HG02610 (cell line): ENCODE results near the gene TSPY1.
"Not testable (repeated sequence)": the region's sequence is repeated elsewhere in the genome, so short reads cannot be mapped to it uniquely, and the experiment has no call there.

Experiments used
- ATAC-seq: cut with Tn5 transposase; IDR thresholded peaks from one replicate; pipeline ENCODE4 v1.9.1; 2021; ENCODE audit warnings: mild to moderate bottlenecking, moderate library complexity; ENCODE audit not compliant: unreplicated experiment

TSPY1 gene, protein sequence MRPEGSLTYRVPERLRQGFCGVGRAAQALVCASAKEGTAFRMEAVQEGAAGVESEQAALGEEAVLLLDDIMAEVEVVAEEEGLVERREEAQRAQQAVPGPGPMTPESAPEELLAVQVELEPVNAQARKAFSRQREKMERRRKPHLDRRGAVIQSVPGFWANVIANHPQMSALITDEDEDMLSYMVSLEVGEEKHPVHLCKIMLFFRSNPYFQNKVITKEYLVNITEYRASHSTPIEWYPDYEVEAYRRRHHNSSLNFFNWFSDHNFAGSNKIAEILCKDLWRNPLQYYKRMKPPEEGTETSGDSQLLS

DNA sequence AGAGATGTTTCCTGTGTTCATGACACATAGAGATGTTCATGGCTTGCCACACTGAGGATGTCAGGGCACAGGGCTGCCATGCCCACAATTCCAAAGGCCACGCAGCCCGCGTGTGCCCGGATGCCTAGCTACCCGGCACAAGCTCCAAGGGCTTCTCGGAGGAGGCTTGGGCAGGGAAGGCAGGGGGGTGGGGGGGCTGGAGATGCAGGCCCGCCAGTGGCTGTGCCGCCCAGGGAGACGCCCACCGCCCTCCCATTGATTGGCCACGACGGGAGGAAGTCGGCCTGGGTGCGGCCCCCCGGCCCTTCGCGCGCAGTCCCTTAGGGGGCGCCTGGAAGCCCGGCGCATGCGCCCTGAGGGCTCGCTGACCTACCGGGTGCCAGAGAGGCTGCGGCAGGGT is at the start of gene TSPY1:
TSPY1 (plus strand) TSS at position 301 of the 400 bp plus-strand sequence; CDS start at position 347, 46 bp downstream.
- not testable (repeated sequence) for ATAC-seq

DNA sequence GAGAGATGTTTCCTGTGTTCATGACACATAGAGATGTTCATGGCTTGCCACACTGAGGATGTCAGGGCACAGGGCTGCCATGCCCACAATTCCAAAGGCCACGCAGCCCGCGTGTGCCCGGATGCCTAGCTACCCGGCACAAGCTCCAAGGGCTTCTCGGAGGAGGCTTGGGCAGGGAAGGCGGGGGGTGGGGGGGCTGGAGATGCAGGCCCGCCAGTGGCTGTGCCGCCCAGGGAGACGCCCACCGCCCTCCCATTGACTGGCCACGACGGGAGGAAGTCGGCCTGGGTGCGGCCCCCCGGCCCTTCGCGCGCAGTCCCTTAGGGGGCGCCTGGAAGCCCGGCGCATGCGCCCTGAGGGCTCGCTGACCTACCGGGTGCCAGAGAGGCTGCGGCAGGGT is 20.2 kb downstream of the TSPY1 start, which contains the start of gene TSPY9:
TSPY9 (plus strand) TSS at position 301 of the 400 bp plus-strand sequence; CDS start at position 347, 46 bp downstream.
- not testable (repeated sequence) for ATAC-seq

DNA sequence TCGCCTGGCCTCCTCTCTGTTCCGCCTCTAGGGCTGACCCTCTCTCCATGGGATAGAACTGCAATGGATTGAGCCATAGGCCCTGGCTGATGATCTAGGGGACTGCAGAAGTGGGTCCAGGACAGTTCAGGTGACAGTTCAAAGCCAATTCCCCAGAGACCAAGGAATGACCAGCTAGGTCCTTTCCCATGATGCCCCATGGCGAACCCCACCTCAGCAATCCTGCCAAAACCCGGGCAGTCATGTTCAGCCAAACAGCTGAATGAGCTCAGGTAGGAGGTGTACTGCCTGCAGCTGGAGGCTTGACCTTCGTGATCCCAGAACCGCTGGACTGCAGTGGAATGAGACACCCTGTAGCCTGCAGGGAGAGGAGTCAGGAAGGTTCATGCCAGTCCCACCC is 37.6 kb downstream of the TSPY1 start:
- not testable (repeated sequence) for ATAC-seq

DNA sequence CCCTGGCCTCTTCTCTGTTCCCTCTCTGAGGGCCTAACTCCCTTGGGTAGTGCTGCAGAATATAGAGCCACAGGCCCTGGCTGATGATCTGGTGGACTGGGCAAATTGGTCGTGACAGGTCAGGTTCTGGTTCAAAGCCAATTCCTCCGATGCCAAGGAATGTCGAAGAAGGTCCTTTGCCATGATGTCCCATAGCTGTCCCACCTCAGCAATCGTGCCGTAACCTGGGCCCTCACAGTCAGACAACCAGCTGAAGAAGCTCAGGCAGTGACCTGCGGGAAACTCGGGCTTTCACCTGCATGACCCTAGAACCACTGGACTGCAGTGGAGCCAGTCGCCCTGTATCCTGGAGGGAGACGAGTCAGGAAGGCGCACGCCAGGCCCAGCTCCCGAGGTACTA is 49.5 kb downstream of the TSPY1 start:
- not testable (repeated sequence) for ATAC-seq
